Adipose tissue (tissue), 3 donors: ENCODE data around the gene GDF7. TPM values are rescaled to one million over a fixed set of nuclear protein-coding genes. Genes with fewer than 3 reads are reported as not detected.
A peak's percentile ranks its signal among the peaks of the same experiment; 100 is the strongest.

ENCODE experiments used
- H3K27ac ChIP-seq: one replicate; pipeline ENCODE4 v1.5.1; 2013; ENCODE audit warnings: low read depth, low read length
- WGBS, 3 donors: extraction: QIAGEN DNeasy Blood & Tissue Kit; methylation state at CpG; one replicate each; pipeline ENCODE4 v1.1.7; 2013; 5-methylcytosine and 5-hydroxymethylcytosine counted together
- polyA plus RNA-seq, 3 donors: library from polyadenylated mRNA; stranded (reverse); fragments of 200-250 nt; gene quantifications; one replicate each; pipeline ENCODE4 v1.2.3, GENCODE V29; 2013
- donor health status: healthy with polysubstance abuse.
- donor health status: Bipolar disorder and iron deficiency.
- donor health status: healthy.

GDF7 gene
- polyA plus RNA-seq, 3 donors, result 0.02 to 0.09 TPM; not detected in 1

- 68 to 82% (median 76%) methylated on average over 14 of the region's 14 CpGs for WGBS, 3 donors
- no peak overlapping the region for H3K27ac ChIP-seq
Measured at GRCh38 chr2:20640411-20641122, 26.4 kb upstream of the GDF7 start.

GRCh38 chr2:20641123-20641985 lies 25.6 kb upstream of the GDF7 start:
- 79 to 85% (median 83%) methylated on average over 23 of the region's 23 CpGs for WGBS, 3 donors
- H3K27ac ChIP-seq, result no peak overlapping the region

GRCh38 chr2:20642055-20642971 lies 24.6 kb upstream of the GDF7 start:
- WGBS, 3 donors, result 34 to 40% (median 34%) methylated on average over 26 of the region's 26 CpGs
- no peak overlapping the region for H3K27ac ChIP-seq

GRCh38 chr2:20643060-20643459 lies 23.9 kb upstream of the GDF7 start:
- H3K27ac ChIP-seq, result no peak overlapping the region
- 94 to 99% (median 94%) methylated on average over 7 of the region's 7 CpGs for WGBS, 3 donors

- H3K27ac ChIP-seq, result no peak overlapping the region
- WGBS, 3 donors, result 57 to 79% (median 70%) methylated on average over 3 of the region's 3 CpGs
Measured at GRCh38 chr2:20643826-20644225, 23.1 kb upstream of the GDF7 start.

- H3K27ac ChIP-seq, result no peak overlapping the region
- 88 to 93% (median 92%) methylated on average over 14 of the region's 14 CpGs for WGBS, 3 donors
Measured at GRCh38 chr2:20645301-20645701, 21.6 kb upstream of the GDF7 start.

- WGBS, 3 donors, result 85 to 91% (median 90%) methylated on average over 10 of the region's 10 CpGs
Measured at GRCh38 chr2:20645761-20646160, 21.2 kb upstream of the GDF7 start.

GRCh38 chr2:20646446-20646845 lies 20.5 kb upstream of the GDF7 start:
- 95 to 97% (median 95%) methylated on average over 20 of the region's 20 CpGs for WGBS, 3 donors

More at GRCh38 chr2:20645761-20646160, 21.2 kb upstream of the GDF7 start:
- H3K27ac ChIP-seq, result no peak overlapping the region

GRCh38 chr2:20647211-20647610 lies 19.7 kb upstream of the GDF7 start:
- WGBS, 3 donors, result 92 to 93% (median 93%) methylated on average over 3 of the region's 3 CpGs
- no peak overlapping the region for H3K27ac ChIP-seq

More at GRCh38 chr2:20646446-20646845, 20.5 kb upstream of the GDF7 start:
- no peak overlapping the region for H3K27ac ChIP-seq

GRCh38 chr2:20647738-20648137 lies 19.2 kb upstream of the GDF7 start:
- WGBS, 3 donors, result 86 to 90% (median 88%) methylated on average over 8 of the region's 8 CpGs
- H3K27ac ChIP-seq, result no peak overlapping the region

GRCh38 chr2:20648206-20648605 lies 18.7 kb upstream of the GDF7 start:
- WGBS, 3 donors, result 92 to 94% (median 92%) methylated on average over 4 of the region's 4 CpGs
- no peak overlapping the region for H3K27ac ChIP-seq

- 95 to 97% (median 96%) methylated on average over 9 of the region's 9 CpGs for WGBS, 3 donors
- H3K27ac ChIP-seq, result no peak overlapping the region
Measured at GRCh38 chr2:20648831-20649230, 18.1 kb upstream of the GDF7 start.

GRCh38 chr2:20649576-20649975 lies 17.4 kb upstream of the GDF7 start:
- 85 to 88% (median 86%) methylated on average over 11 of the region's 11 CpGs for WGBS, 3 donors
- H3K27ac ChIP-seq, result no peak overlapping the region

- 56 to 69% (median 57%) methylated on average over 7 of the region's 7 CpGs for WGBS, 3 donors
- no peak overlapping the region for H3K27ac ChIP-seq
Measured at GRCh38 chr2:20649976-20650375, 17.0 kb upstream of the GDF7 start.

- 8 to 12% (median 12%) methylated on average over 19 of the region's 19 CpGs for WGBS, 3 donors
- H3K27ac ChIP-seq, result peak overlapping the region; percentile 40
Measured at GRCh38 chr2:20650393-20650876, 16.5 kb upstream of the GDF7 start.

GRCh38 chr2:20650877-20651730 lies 15.8 kb upstream of the GDF7 start, which contains the start of gene HS1BP3:
Gene HS1BP3, minus strand, starts transcription at chr2:20651098. Its CDS starts 35 bp downstream, at chr2:20651063.
- WGBS, 3 donors, result 0 to 2% (median 1%) methylated on average over 54 to 72 of the region's 72 CpGs
- H3K27ac ChIP-seq, result peak within 1 kb of the TSS; percentile 40

GRCh38 chr2:20651731-20652099 lies 15.2 kb upstream of the GDF7 start:
- 67 to 73% (median 71%) methylated on average over 7 of the region's 7 CpGs for WGBS, 3 donors
- no peak overlapping the region for H3K27ac ChIP-seq
